Right lobe of liver (tissue), 6 donors: Measurements from ENCODE around the gene SOSTDC1. TPM values are rescaled to one million over a fixed set of nuclear protein-coding genes. Genes with fewer than 3 reads are reported as not detected.

Source experiments
- ATAC-seq, 4 donors: fragments of 200-7000 bp; cut with Tn5 transposase; one replicate each; pipeline ENCODE4 v1.9.1; 2020; ENCODE audit warnings: mild to moderate bottlenecking in 4 of 4, moderate library complexity in 4 of 4
- DNase-seq, 3 donors: peaks; one replicate each; pipeline ENCODE4 v3.0.0-alpha.2; 2020
- H3K27ac ChIP-seq, 3 donors: fragments of 200-600 bp; one replicate each; pipeline ENCODE4 v1.8.0; 2022
- H3K27me3 ChIP-seq, 2 donors: fragments of 200-600 bp; one replicate each; pipeline ENCODE4 v1.8.0; 2022
- H3K36me3 ChIP-seq, 4 donors: fragments of 200-600 bp; sonication (generic) in 1 of 4; one replicate each; pipeline versions ENCODE4 v1.5.1 to v1.8.0; 2017 to 2022; ENCODE audit warnings: control low read depth in 1 of 4
- H3K4me1 ChIP-seq, 4 donors: fragments of 200-600 bp; sonication (generic) in 1 of 4; one replicate each; pipeline versions ENCODE4 v1.5.1 to v1.8.0; 2017 to 2022; ENCODE audit warnings: control low read depth in 1 of 4
- H3K4me3 ChIP-seq, 3 donors: fragments of 200-600 bp; one replicate each; pipeline ENCODE4 v1.8.0; 2022
- H3K9me3 ChIP-seq, 4 donors: fragments of 200-600 bp; sonication (generic) in 1 of 4; one replicate each; pipeline versions ENCODE4 v1.5.1 to v1.8.0; 2017 to 2022; ENCODE audit warnings: control low read depth in 1 of 4
- POLR2A ChIP-seq: fragments of 450-650 bp; IDR thresholded peaks from one replicate; pipeline ENCODE4 v1.6.1; 2017; ENCODE audit warnings: antibody characterized with exemption, mild to moderate bottlenecking
- WGBS: methylation state at CpG from one replicate; pipeline ENCODE4 v1.1.6; 2018; ENCODE audit warnings: low coverage, low lambda C conversion rate; ENCODE audit not compliant: insufficient coverage; ENCODE audit errors: missing lambda C conversion rate; 5-methylcytosine and 5-hydroxymethylcytosine counted together
- intact Hi-C, 2 donors: fragments of 100-400 bp; cut with DNase I; formaldehyde crosslinking; loops; one replicate each; pipeline versions ENCODE4 v1.11.2 to v1.14.1; 2022
- small RNA-seq, 2 experiments: library from RNA; depleted of rRNA; stranded (forward); fragments of <200 nt; gene quantifications; one replicate each; pipeline ENCODE3, GENCODE V24; 2016
- total RNA-seq, 6 experiments: library from RNA; depleted of rRNA in 2 of 6; stranded (reverse); fragments of >200 nt in 2 of 6; fragmentation: NEBNext Ultra II Directional in 3 of 6; extraction: Animal tissue kit (Norgen Biotek cat#: 25700) in 3 of 6; gene quantifications; one replicate each; pipeline versions ENCODE4 v1.1.0 to v1.2.4, GENCODE V29; 2016 to 2023
- TF ChIP-seq, protein P1 (sequence below), 4 donors: fragments of 200-600 bp in 3 of 4; fragments of 450-650 bp in 1 of 4; IDR thresholded peaks; one replicate each; pipeline versions ENCODE4 v1.5.1 to v1.8.0; 2016 to 2022; ENCODE audit warnings: antibody characterized with exemption in 4 of 4, mild to moderate bottlenecking in 2 of 4
- donor health status: DM: no; HTN: yes; CAD: no.
- donor health status: DM: no; HTN: no; CAD: no.
- donor health status: DM: no; HTN: no; CAD: no.
- donor health status: DM: no; HTN: yes; CAD: no.
- donor health status: DM: no; HTN: yes; CAD: no.

Gene SOSTDC1
- total RNA-seq, 6 experiments from 2014 or later = not detected

DNA sequence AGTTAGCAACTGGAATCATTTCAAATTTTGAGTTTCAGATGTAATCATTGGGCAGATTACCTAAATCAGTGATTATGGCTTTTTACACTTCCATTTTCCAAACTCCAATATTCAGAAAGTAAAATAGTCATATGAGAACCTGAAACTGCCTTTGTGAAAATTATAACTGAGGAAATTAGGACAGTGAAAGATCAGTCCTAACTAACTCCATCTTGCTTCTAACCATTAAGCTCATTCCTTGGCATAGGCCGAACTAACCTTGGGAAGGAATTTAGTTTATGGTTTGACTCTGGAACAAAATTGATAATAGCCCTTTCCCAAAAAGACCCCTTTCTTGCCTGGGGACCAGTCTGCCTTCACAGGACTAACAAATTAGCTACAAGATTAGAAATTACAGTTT lies 46.4 kb downstream of the SOSTDC1 start:
- intact Hi-C loops = no loop called here
- no peak for ATAC-seq
- DNase-seq = no peak
- no peaks in the 10 kb centered on the region for H3K27me3 ChIP-seq
- H3K27ac ChIP-seq = no peak overlapping the region
- peaks cover 0 to 11% (median 0%) of the 10 kb centered on the region in 4 donors for H3K4me1 ChIP-seq
- H3K4me3 ChIP-seq = no peak overlapping the region
- 90% methylated on average over 1 of the region's 1 CpG for WGBS
- TF ChIP-seq, protein P1, sequence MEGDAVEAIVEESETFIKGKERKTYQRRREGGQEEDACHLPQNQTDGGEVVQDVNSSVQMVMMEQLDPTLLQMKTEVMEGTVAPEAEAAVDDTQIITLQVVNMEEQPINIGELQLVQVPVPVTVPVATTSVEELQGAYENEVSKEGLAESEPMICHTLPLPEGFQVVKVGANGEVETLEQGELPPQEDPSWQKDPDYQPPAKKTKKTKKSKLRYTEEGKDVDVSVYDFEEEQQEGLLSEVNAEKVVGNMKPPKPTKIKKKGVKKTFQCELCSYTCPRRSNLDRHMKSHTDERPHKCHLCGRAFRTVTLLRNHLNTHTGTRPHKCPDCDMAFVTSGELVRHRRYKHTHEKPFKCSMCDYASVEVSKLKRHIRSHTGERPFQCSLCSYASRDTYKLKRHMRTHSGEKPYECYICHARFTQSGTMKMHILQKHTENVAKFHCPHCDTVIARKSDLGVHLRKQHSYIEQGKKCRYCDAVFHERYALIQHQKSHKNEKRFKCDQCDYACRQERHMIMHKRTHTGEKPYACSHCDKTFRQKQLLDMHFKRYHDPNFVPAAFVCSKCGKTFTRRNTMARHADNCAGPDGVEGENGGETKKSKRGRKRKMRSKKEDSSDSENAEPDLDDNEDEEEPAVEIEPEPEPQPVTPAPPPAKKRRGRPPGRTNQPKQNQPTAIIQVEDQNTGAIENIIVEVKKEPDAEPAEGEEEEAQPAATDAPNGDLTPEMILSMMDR (IDR thresholded peaks at IDR 0.05) = no peak
- no peak for TF ChIP-seq POLR2A
- H3K9me3 ChIP-seq = no peaks in the 10 kb centered on the region
- H3K36me3 ChIP-seq = no peaks in the 10 kb centered on the region

DNA sequence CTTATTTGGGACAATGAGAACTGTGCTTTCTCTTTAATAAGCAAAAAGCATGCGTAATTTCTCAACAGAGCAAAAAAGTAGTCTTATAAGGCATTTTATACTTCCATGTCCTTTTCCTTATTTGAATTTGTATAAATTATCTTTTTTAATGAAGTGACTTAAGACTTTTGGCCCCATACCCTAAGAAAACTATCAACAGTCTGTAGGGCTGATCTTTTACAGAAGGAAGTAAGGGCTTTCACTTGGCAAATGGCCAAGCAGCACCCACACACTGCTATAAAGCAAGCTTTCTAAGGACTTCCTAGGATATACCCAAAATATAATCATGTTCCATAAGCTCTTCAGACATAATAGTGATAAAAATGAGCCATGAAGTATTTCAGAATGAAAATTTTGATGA lies 47.6 kb downstream of the SOSTDC1 start:
- TF ChIP-seq, protein P1 (IDR thresholded peaks at IDR 0.05) = no peak
- TF ChIP-seq POLR2A = no peak
- H3K36me3 ChIP-seq = no peaks in the 10 kb centered on the region
- ATAC-seq (no peak), DNase-seq (no peak)
- no peak overlapping the region for H3K27ac ChIP-seq
- intact Hi-C loops = no loop called here
- H3K27me3 ChIP-seq = no peaks in the 10 kb centered on the region
- peaks cover 0 to 11% (median 0%) of the 10 kb centered on the region in 4 donors for H3K4me1 ChIP-seq
- H3K9me3 ChIP-seq = no peaks in the 10 kb centered on the region
- no peak overlapping the region for H3K4me3 ChIP-seq
- 48% methylated on average over 1 of the region's 1 CpG for WGBS

DNA sequence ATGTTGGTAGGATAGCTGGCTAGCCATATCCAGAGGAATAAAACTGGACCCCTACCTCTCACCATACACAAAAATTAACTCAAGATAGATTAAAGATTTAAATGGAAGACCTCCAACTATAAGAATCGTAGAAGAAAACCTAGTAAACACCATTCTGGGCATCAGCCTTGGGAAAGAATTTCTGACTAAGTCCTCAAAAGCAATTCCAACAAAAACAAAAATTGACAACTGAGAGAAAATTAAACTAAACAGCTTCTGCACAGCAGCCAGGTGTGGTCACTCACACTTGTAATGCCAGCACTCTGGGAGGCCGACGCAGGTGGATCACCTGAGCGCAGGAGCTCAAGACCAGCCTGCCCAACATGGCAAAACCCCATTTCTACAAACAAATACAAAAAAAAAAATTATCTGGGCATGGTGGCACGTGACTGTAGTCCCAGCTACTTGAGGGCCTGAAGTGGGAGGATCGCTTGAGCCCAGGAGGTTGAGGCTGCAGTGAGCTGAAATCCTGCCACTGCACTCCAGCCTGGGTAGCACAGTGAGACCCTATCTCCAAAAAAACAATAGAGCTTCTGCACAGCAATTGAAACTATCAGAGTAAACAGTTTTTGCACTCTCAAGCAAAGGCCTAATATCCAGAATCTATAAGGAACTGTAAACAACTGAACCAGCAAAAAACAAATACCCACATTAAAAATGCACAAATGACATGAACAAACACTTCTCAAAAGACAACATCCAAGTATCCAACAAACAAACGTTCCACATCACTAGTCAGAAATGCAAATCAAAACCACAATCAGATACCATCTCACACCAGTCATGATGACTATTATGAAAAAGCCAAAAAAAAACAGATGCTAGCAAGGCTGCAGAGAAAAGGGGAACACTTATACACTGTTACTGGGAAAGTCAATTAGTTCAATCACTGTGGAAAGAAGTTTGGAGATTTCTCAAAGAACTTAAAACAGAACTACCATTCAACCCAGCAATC lies 49.0 kb downstream of the SOSTDC1 start:
- H3K27ac ChIP-seq = no peak overlapping the region
- no peaks in the 10 kb centered on the region for H3K36me3 ChIP-seq
- DNase-seq = no peak
- TF ChIP-seq, protein P1 (IDR thresholded peaks at IDR 0.05) = no peak
- TF ChIP-seq POLR2A = no peak
- peaks cover 0 to 5% (median 0%) of the 10 kb centered on the region in 4 donors for H3K4me1 ChIP-seq
- no peaks in the 10 kb centered on the region for H3K9me3 ChIP-seq
- intact Hi-C loops = no loop called here
- WGBS = 76% methylated on average over 5 of the region's 7 CpGs
- H3K27me3 ChIP-seq = no peaks in the 10 kb centered on the region
- no peak for ATAC-seq
- no peak overlapping the region for H3K4me3 ChIP-seq

DNA sequence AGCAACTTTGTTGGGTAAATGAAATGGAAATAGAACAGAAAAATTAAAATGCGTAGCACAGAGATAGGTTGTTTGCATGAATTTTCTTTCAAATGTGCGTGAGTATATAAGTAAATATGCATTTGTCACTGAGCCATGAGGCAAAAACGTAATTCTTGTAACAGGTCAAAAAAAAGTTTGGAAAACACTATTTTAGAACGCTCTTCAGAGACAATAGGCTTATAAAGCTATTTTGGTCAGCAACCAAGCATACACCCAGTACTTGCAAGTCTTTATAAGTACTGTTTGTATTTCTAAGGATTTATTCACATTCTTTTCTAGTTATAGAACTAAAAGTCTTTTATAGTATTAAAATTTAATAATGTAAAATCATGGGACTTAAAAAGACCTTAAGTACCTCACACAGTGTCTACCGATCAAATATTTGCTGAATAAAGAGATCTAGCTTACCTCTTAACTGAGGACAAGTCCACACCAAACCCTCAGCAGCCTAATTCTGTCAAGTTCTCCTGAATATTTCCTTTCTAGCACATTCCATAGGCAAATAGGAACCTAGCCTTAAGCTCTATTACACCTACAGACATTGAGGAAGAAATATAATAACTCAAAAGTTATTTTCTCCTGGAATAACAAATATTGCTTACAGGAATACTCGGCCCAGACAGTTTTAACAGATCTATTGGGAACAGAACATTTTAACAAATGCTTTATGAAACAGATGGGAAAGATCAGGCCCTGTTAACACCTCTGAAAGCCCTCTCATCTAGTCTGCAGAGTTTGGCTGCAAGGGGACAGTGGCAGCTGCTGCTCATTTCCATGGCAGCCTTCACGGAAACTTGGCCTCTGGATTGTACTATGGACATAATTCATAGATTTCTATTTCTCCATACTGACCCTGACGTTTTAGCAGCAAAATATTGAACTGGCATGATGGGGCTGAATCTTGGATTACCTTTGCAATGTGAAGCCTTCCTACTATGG lies 53.0 kb downstream of the SOSTDC1 start:
- WGBS = 72% methylated on average over 8 of the region's 8 CpGs
- no peaks in the 10 kb centered on the region for H3K36me3 ChIP-seq
- H3K27me3 ChIP-seq = no peaks in the 10 kb centered on the region
- DNase-seq (no peak), ATAC-seq (no peak)
- H3K9me3 ChIP-seq = no peaks in the 10 kb centered on the region
- no peak overlapping the region for H3K27ac ChIP-seq
- H3K4me1 ChIP-seq = no peaks in the 10 kb centered on the region
- intact Hi-C loops = no loop called here
- H3K4me3 ChIP-seq = no peak overlapping the region
- TF ChIP-seq, protein P1 (IDR thresholded peaks at IDR 0.05) = no peak
- no peak for TF ChIP-seq POLR2A

Small RNAs within 50 kb of the gene (small RNA-seq; reads per million reads assigned to genes)
- gene AC005014.3 = 0 reads per million in 2 experiments

Other genes starting within 250 kb of the SOSTDC1 start
- 1 to 10 TPM; 1.2 to 3.3 (median 2.5) TPM for gene CRPPA, start 44.2 kb downstream of the SOSTDC1 start, total RNA-seq
- not detected for gene LRRC72, start 61.1 kb upstream of the SOSTDC1 start, total RNA-seq
- gene ANKMY2, start 180.0 kb upstream of the SOSTDC1 start, total RNA-seq = 1 to 10 TPM; 4.2 to 7.1 (median 4.7) TPM
- gene BZW2, start 180.4 kb upstream of the SOSTDC1 start, total RNA-seq = 10 to 100 TPM in 5 of 6 experiments, 1 to 10 TPM in 1; 9.6 to 25.3 (median 12.1) TPM